Urinary bladder (tissue), 2 donors: ENCODE measurements around the gene PTPN11. TPM values are rescaled to one million over a fixed set of nuclear protein-coding genes. Genes with fewer than 3 reads are reported as not detected.

Source experiments
- polyA plus RNA-seq: library from polyadenylated mRNA; stranded (reverse); fragments of 200-250 nt; gene quantifications from one replicate; pipeline ENCODE4 v1.2.3, GENCODE V29; 2013
- total RNA-seq: library from RNA; depleted of rRNA; stranded (reverse); fragments of >200 nt; gene quantifications from one replicate; pipeline ENCODE4 v1.2.3, GENCODE V29; 2014
- donor health status: healthy.

The PTPN11 gene
- total and polyA plus RNA-seq, 2 donors: 65.7 to 68.2 TPM

Other genes starting within 250 kb of the PTPN11 start
- 87.2 TPM for gene HECTD4, start 36.5 kb upstream of the PTPN11 start, total RNA-seq
- gene HECTD4, start 36.5 kb upstream of the PTPN11 start, polyA plus RNA-seq: 8.6 TPM
- 1,317 TPM for gene RPL6, start 9.3 kb upstream of the PTPN11 start, total RNA-seq
- gene RPL6, start 9.3 kb upstream of the PTPN11 start, polyA plus RNA-seq: 1,643 TPM